SK-N-MC (cell line): Measurements from ENCODE around the gene USP3.

Source experiments
- DNase-seq: peaks from one replicate; pipeline ENCODE4 v3.0.0-alpha.2; 2011; ENCODE audit warnings: low read depth, low spot score
- H3K27ac ChIP-seq: fragments of 200-600 bp; sonication (generic); 2 replicates; pipeline ENCODE4 v1.5.1; 2016; ENCODE audit warnings: mixed run types
- H3K36me3 ChIP-seq: fragments of 200-600 bp; sonication (generic); 2 replicates; pipeline ENCODE4 v1.6.1; 2017; ENCODE audit warnings: antibody characterized with exemption, low read length, mixed read lengths; ENCODE audit not compliant: insufficient read depth
- H3K4me3 ChIP-seq: fragments of 200-600 bp; sonication (generic); 2 replicates; pipeline ENCODE4 v1.5.1; 2016
- H3K9ac ChIP-seq: fragments of 200-600 bp; sonication (generic); 2 replicates; pipeline ENCODE4 v1.8.0; 2017; ENCODE audit warnings: mixed run types, mixed read lengths; ENCODE audit not compliant: insufficient read length
- H3K9me3 ChIP-seq: fragments of 200-600 bp; sonication (generic); 2 replicates; pipeline ENCODE4 v1.6.1; 2017; ENCODE audit warnings: low read depth, mild to moderate bottlenecking, antibody characterized with exemption, low read length, moderate library complexity, mixed read lengths
- EZH2 ChIP-seq: fragments of 200-600 bp; sonication (generic); IDR thresholded peaks from one replicate; pipeline ENCODE4 v1.6.1; 2017; ENCODE audit warnings: antibody characterized with exemption
- FOXP2 ChIP-seq: optimal IDR thresholded peaks from 2 replicates; pipeline ENCODE3; 2011; ENCODE audit warnings: mild to moderate bottlenecking, moderate library complexity; ENCODE audit not compliant: insufficient read depth; ENCODE audit errors: extremely low read length, control extremely low read depth
- POLR2AphosphoS5 ChIP-seq: IDR thresholded peaks from 2 replicates; pipeline ENCODE4 v1.6.1; 2012; ENCODE audit warnings: mild to moderate bottlenecking, low read depth, low read length, borderline replicate concordance

USP3 gene

DNA sequence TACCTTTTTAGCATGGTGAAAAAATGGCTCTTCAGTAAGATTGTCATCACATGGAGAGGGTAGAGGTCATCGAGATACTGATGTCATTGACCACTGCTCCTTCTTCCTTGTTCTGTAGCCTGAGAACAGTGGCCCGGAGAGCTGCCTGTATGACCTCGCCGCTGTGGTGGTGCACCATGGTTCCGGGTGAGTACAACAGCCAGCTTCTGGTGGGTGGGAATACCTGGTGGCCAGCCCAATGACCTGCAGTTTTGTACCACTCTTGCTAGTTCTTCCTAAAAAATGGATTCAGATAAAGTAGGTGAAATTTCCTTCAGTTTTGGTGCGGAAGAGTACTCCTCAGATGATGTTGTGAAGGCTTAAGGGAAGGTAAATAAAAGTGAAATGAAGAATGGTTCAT lies 84.4 kb downstream of the USP3 start:
- DNase-seq: no peak
- Histone ChIP-seq H3K4me3 (no peak overlapping the region), H3K36me3 (peaks cover 76% of the 10 kb centered on the region), H3K27ac (no peak overlapping the region), H3K9me3 (peaks cover 7% of the 10 kb centered on the region; the same call in 1 of the 2 replicates), H3K9ac (no peak overlapping the region)
- TF ChIP-seq EZH2 (no peak), FOXP2 (no peak), POLR2AphosphoS5 (no peak)

DNA sequence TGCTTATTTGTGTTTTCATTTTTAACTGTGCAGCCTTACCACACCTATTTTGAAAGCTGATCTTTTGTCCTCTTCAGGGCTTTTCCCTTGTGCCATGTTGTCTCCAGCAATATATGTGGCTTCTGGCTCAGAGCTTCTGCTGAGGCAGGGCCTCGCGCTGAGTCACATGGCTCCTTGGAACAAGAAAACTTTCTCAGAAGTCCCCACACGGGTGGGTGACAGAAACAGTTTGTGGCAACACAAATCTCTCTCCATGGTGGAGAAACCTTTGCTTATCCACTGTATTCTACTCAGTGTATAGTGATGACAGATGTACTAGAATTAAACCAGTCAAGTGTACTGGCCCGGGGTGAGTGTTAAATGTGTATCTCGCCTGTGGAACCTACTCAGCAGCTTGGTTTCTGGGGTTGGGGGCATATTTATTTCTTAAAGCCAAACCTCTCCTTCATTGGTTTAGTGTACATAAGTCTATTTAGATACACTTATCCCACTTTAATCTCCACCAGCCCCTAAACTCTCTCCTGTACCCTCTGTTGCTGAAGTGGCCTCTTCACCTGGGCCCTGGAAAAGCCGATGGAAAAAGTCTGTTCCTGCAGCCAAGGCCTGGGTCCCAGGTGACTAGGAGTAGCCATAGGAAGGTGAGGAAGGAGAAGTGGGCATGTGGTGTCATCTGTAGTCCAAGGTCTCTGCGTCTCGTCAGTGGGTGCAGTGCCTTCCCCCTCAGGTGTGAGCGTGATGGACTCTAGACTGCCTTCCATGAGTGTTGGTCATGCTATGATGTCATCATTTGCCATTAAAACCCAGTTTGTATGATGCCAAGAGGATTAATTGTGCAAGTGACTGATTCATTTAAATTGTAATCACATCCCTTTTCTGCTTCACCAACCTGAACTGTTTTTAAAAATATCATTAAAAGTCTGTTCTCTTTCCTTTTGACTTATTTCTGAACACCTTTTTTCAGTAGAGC lies 89.6 kb downstream of the USP3 start:
- Histone ChIP-seq H3K4me3 (no peak overlapping the region), H3K9me3 (no peaks in the 10 kb centered on the region), H3K9ac (no peak overlapping the region), H3K36me3 (peaks cover 47% of the 10 kb centered on the region), H3K27ac (no peak overlapping the region)
- no peak for DNase-seq
- TF ChIP-seq EZH2 (no peak), FOXP2 (no peak), POLR2AphosphoS5 (no peak)

DNA sequence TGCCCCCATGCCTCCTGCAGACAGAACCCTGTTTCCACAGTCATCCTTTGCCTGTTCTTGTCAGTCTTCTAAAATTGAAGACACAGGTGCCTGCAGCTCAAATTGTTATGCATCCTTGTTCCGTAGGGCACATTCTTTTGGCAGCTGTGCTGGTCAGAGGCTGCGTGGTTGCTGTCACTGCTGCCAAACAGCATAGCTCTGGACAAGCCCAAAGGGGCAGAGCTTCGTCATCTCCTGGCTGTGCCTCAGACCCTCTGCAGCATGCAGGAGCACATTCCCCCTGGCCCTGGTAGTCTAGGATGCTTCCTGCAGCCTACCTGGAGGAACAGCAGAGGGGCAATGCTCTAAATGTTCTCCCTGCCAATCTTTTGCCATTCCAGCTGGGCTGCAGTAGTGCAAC lies 90.7 kb downstream of the USP3 start:
- Histone ChIP-seq H3K4me3 (no peak overlapping the region), H3K9ac (no peak overlapping the region), H3K36me3 (peaks cover 38% of the 10 kb centered on the region), H3K9me3 (no peaks in the 10 kb centered on the region), H3K27ac (no peak overlapping the region)
- no peak for DNase-seq
- TF ChIP-seq POLR2AphosphoS5 (no peak), EZH2 (no peak), FOXP2 (no peak)

DNA sequence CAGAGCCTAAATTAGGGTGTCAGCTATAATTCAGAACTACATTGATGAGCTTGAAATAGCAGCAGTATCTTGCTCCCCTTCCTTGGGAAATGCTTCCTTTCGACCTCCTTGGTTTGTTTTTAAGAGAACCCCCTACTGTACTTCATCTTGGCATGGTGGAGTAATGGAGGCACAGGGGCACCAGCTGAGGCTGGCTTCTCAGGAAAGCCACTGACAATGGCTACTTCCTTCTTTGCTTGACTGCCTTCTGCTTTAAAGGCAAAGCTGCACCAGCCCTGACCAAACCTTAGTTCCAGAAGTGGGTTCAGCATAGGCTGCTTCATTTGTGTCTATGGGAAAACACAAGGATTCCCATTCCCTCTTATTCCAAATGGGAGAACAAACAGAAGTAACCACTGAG lies 91.3 kb downstream of the USP3 start:
- no peak for DNase-seq
- Histone ChIP-seq H3K27ac (no peak overlapping the region), H3K4me3 (no peak overlapping the region), H3K9ac (no peak overlapping the region), H3K36me3 (peaks cover 32% of the 10 kb centered on the region), H3K9me3 (no peaks in the 10 kb centered on the region)
- TF ChIP-seq POLR2AphosphoS5: no peak
- no peak for TF ChIP-seq FOXP2
- no peak for TF ChIP-seq EZH2

DNA sequence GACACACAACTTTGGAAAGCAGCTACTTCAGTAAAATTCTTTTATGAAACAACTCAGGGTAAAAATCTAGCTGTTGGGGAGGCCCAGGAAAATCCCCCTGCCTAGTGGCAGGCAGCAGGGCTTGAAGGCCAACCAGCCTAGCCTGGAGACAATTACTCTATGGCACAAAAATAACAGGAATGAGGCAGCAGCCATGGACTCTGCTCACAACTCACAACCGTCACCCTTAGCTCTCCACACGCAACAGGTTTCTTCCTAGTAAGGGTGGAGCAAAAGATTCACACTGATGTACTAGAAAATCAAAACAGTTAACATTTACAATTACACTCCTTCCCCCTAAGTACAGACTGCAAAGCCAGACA lies 92.3 kb downstream of the USP3 start:
- Histone ChIP-seq H3K9ac (no peak overlapping the region), H3K4me3 (no peak overlapping the region), H3K9me3 (no peaks in the 10 kb centered on the region), H3K36me3 (peaks cover 22% of the 10 kb centered on the region), H3K27ac (no peak overlapping the region)
- no peak for TF ChIP-seq EZH2
- DNase-seq: no peak

DNA sequence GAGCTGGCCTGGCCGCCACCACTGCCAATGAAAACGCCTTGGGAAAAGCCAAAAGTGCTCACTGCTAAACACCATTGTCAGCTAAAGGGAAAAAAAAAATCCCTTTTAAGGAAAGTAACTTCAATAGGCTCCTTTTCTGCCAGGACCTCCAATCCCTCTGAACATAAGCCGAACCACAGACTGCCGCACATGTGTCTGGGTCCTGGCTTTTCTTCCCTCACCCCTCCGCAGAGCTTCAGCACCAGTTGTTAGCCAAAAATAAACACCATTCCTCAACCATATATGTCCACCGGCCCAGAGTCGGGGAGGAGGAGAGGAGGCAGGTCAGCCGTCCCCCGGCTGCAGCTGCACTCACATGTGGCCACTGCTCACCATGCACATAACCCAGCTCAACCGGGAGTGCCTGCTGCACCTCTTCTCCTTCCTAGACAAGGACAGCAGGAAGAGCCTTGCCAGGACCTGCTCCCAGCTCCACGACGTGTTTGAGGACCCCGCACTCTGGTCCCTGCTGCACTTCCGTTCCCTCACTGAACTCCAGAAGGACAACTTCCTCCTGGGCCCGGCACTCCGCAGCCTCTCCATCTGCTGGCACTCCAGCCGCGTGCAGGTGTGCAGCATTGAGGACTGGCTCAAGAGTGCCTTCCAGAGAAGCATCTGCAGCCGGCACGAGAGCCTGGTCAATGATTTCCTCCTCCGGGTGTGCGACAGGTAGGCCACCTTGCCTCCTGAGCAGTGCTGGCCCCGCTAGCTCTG lies 92.8 kb downstream of the USP3 start, which contains the start of gene FBXL22:
Gene FBXL22, plus strand, starts transcription at position 350 of the 753 bp plus-strand sequence. Its CDS starts 6 bp downstream, at position 356.
- DNase-seq: no peak
- Histone ChIP-seq H3K36me3 (peaks cover 20% of the 10 kb centered on the region), H3K4me3 (no peak within 1 kb of the TSS), H3K9ac (no peak within 1 kb of the TSS), H3K27ac (no peak within 1 kb of the TSS), H3K9me3 (no peaks in the 10 kb centered on the region)
- no peak for TF ChIP-seq EZH2

DNA sequence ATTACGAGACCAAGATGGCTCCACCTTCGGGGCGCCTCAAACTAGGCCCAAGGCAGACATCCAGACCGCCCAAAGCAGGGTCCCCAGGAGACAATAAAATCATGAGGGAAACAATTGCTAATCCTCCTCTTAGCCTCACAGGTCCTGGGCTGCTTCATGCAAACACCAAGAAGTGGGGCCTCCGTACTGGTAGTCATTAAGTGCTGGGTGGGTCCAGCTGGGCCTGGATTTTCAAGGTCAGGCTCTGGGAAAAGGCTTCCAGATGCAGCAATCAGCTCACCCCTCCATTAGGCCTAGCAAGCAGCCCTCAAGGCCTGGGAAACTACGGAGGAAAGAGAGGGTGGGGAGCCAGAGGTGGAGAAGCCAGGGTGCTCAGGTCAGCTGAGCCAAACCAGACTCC lies 93.4 kb downstream of the USP3 start:
- H3K36me3 ChIP-seq: peaks cover 18% of the 10 kb centered on the region
- no peak for TF ChIP-seq FOXP2
- no peak for TF ChIP-seq EZH2
- TF ChIP-seq POLR2AphosphoS5: no peak
- no peak overlapping the region for H3K27ac ChIP-seq
- H3K9ac ChIP-seq: no peak overlapping the region
- no peaks in the 10 kb centered on the region for H3K9me3 ChIP-seq
- no peak overlapping the region for H3K4me3 ChIP-seq
- no peak for DNase-seq

DNA sequence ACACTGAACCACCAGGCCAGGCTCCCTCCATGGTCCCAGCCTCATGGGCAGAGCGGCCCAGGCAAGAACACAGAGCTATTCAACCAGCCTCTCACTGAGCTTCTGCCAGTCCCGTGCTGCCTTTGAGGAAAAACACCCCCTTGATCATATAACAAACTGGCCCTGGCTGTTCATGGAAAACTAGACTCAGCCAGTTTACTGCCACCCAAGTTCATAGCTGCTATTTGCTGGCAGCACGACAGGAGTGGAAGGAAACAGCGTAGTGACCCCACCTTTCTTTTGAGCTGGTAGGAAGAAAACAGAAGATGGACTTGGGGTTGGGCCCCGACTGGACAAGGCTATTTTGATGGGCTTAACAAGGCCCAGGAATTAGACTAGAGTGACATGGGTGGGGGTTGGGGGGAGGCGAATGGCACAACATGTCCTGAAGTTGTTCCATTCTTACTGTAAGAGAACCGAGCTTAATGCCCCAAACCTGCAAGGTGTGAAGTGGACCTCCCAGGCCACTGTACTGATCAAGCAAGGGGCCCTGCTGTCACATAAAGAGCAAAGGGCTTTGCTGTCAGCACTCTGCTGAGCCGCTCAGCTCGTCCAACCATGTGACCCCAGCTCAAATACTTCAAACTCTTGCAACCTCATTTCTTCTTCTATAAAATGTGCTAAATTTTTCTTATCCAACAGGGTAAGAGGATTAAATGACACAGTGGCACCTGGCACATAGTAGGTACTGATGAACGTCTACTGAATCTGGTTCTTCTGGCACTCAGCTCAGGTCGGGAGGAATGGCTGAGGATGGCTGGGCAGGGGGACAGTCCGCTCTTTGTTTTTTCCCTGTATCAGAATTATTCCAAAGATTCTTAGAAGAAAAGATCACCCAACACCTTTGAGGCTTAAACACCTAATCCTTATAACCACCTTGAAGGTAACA lies 94.3 kb downstream of the USP3 start:
- Histone ChIP-seq H3K36me3 (peaks cover 8% of the 10 kb centered on the region), H3K4me3 (no peak overlapping the region), H3K27ac (no peak overlapping the region), H3K9me3 (no peaks in the 10 kb centered on the region), H3K9ac (no peak overlapping the region)
- no peak for DNase-seq
- TF ChIP-seq POLR2AphosphoS5: no peak
- TF ChIP-seq FOXP2: no peak
- TF ChIP-seq EZH2: no peak
